IMR-90 (cell line): ENCODE measurements around the gene ASPHD2. TPM values are rescaled to one million over a fixed set of nuclear protein-coding genes. Genes with fewer than 3 reads are reported as not detected.

ENCODE experiments used
- ATAC-seq: fragments of 200-7000 bp; cut with Tn5 transposase; 2 replicates; pipeline ENCODE4 v1.9.1; 2020; ENCODE audit warnings: low read depth, mild to moderate bottlenecking, moderate library complexity
- BruUV-seq: library from RNA; stranded (reverse); fragments of 400-500 nt; replicated peaks from 2 replicates; lab custom pipeline; 2021; lab: Mats Ljungman, UMichigan
- CTCF ChIA-PET: fragments of 300-600 bp; formaldehyde crosslinking; extraction: SDS; loops from one replicate; lab custom pipeline; 2021; ENCODE audit warnings: antibody characterized with exemption; lab: Yijun Ruan, JAX
- POLR2A ChIA-PET: fragments of 300-600 bp; sonication (Branson Sonifier 250); formaldehyde crosslinking; loops from one replicate; lab custom pipeline; 2022; ENCODE audit warnings: antibody characterized with exemption; ENCODE audit not compliant: unreplicated experiment; lab: Charles Lee
- DNase-seq: peaks from one replicate; pipeline ENCODE4 v3.0.0; 2013
- H2AFZ ChIP-seq: replicated peaks from 2 replicates; pipeline ENCODE3; 2013; ENCODE audit warnings: low read length, mild to moderate bottlenecking; ENCODE audit not compliant: poor library complexity
- H2AK5ac ChIP-seq: 2 replicates; pipeline ENCODE4 v1.6.1; 2013; ENCODE audit warnings: low read depth, low read length, inconsistent platforms
- H2AK9ac ChIP-seq: replicated peaks from 2 replicates; pipeline ENCODE3; 2013; ENCODE audit warnings: mild to moderate bottlenecking, low read depth, low read length, moderate library complexity; ENCODE audit not compliant: poor library complexity
- H2BK120ac ChIP-seq: 2 replicates; pipeline ENCODE4 v1.6.1; 2013; ENCODE audit warnings: low read depth, low read length, inconsistent platforms
- H2BK15ac ChIP-seq: 3 replicates; pipeline ENCODE4 v1.6.1; 2013; ENCODE audit warnings: low read depth, low read length, inconsistent platforms
- H2BK20ac ChIP-seq: 2 replicates; pipeline ENCODE4 v1.6.1; 2013; ENCODE audit warnings: low read depth, mild to moderate bottlenecking, inconsistent platforms, low read length, moderate library complexity
- H2BK5ac ChIP-seq: 2 replicates; pipeline ENCODE4 v1.6.1; 2013; ENCODE audit warnings: mild to moderate bottlenecking, low read depth, low read length, inconsistent platforms; ENCODE audit not compliant: poor library complexity, severe bottlenecking
- H3K14ac ChIP-seq: replicated peaks from 2 replicates; pipeline ENCODE4 v1.6.1; 2013; ENCODE audit warnings: low read depth, low read length, inconsistent platforms
- H3K18ac ChIP-seq: 2 replicates; pipeline ENCODE4 v1.6.1; 2013; ENCODE audit warnings: low read depth, low read length, control low read depth
- H3K23ac ChIP-seq: 2 replicates; pipeline ENCODE4 v1.6.1; 2013; ENCODE audit warnings: low read depth, low read length, inconsistent platforms
- H3K27ac ChIP-seq: 2 replicates; pipeline ENCODE4 v1.5.1; 2013; ENCODE audit warnings: mild to moderate bottlenecking, control low read depth, low read length; ENCODE audit not compliant: insufficient read depth
- H3K27me3 ChIP-seq: 2 replicates; pipeline ENCODE4 v1.6.1; 2013; ENCODE audit warnings: low read length; ENCODE audit not compliant: control insufficient read depth, insufficient read depth
- H3K36me3 ChIP-seq: 2 replicates; pipeline ENCODE4 v1.6.1; 2013; ENCODE audit warnings: low read length, mixed read lengths; ENCODE audit not compliant: control insufficient read depth, insufficient read depth
- H3K4ac ChIP-seq: 2 replicates; pipeline ENCODE4 v1.6.1; 2013; ENCODE audit warnings: low read depth, low read length, inconsistent platforms
- H3K4me1 ChIP-seq: 2 replicates; pipeline ENCODE4 v1.6.1; 2013; ENCODE audit warnings: low read length, mixed read lengths; ENCODE audit not compliant: control insufficient read depth, insufficient read depth
- H3K4me2 ChIP-seq: 2 replicates; pipeline ENCODE4 v1.6.1; 2013; ENCODE audit warnings: low read depth, mild to moderate bottlenecking, control low read depth, low read length, moderate library complexity
- H3K4me3 ChIP-seq: 2 replicates; pipeline ENCODE4 v1.5.1; 2013; ENCODE audit warnings: low read depth, mild to moderate bottlenecking, control low read depth, low read length, moderate library complexity; ENCODE audit not compliant: insufficient read depth
- H3K56ac ChIP-seq: 2 replicates; pipeline ENCODE4 v1.6.1; 2013; ENCODE audit warnings: low read length, inconsistent platforms; ENCODE audit not compliant: insufficient read depth; ENCODE audit errors: extremely low read depth
- H3K79me1 ChIP-seq, 2 experiments: 2 replicates each; pipeline ENCODE4 v1.6.1; 2013; ENCODE audit warnings: low read length in 2 of 2, inconsistent platforms in 1 of 2, low read depth in 1 of 2
- H3K9ac ChIP-seq: 2 replicates; pipeline ENCODE4 v1.6.1; 2013; ENCODE audit warnings: low read depth, low read length, control low read depth
- H3K9me1 ChIP-seq: 2 replicates; pipeline ENCODE4 v1.6.1; 2013; ENCODE audit warnings: low read length, inconsistent platforms; ENCODE audit not compliant: insufficient read depth
- H3K9me3 ChIP-seq: 2 replicates; pipeline ENCODE4 v1.6.1; 2013; ENCODE audit warnings: low read length; ENCODE audit not compliant: control insufficient read depth, insufficient read depth
- H4K20me1 ChIP-seq: 2 replicates; pipeline ENCODE4 v1.6.1; 2013; ENCODE audit warnings: low read length, inconsistent platforms; ENCODE audit not compliant: insufficient read depth
- H4K5ac ChIP-seq: 2 replicates; pipeline ENCODE4 v1.6.1; 2013; ENCODE audit warnings: mild to moderate bottlenecking, low read depth, low read length, control low read depth
- H4K8ac ChIP-seq, 2 experiments: 2 replicates each; pipeline ENCODE4 v1.6.1; 2013; ENCODE audit warnings: low read depth in 2 of 2, low read length in 2 of 2, control low read depth in 1 of 2, inconsistent platforms in 1 of 2
- H4K91ac ChIP-seq: 2 replicates; pipeline ENCODE4 v1.6.1; 2013; ENCODE audit warnings: low read depth, low read length, inconsistent platforms; ENCODE audit not compliant: insufficient read depth
- BHLHE40 ChIP-seq: fragments of 150-350 bp; IDR thresholded peaks from 2 replicates; pipeline ENCODE4 v1.6.1; 2016; ENCODE audit warnings: mild to moderate bottlenecking, low read depth, low read length
- CEBPB ChIP-seq: IDR thresholded peaks from 2 replicates; pipeline ENCODE4 v1.6.1; 2012; ENCODE audit warnings: low read depth, low read length, improper control_type of control experiment
- CHD1 ChIP-seq: IDR thresholded peaks from 2 replicates; pipeline ENCODE4 v1.6.1; 2012; ENCODE audit warnings: low read depth, low read length, improper control_type of control experiment
- CTCF ChIP-seq: conservative IDR thresholded peaks from 2 replicates; pipeline ENCODE4 v1.5.1; 2012; ENCODE audit warnings: mild to moderate bottlenecking, low read depth, low read length, improper control_type of control experiment
- ELK1 ChIP-seq: fragments of 150-350 bp; IDR thresholded peaks from 2 replicates; pipeline ENCODE4 v1.6.1; 2016; ENCODE audit warnings: low read depth, mild to moderate bottlenecking, low read length, moderate library complexity, borderline replicate concordance
- FOS ChIP-seq: fragments of 150-350 bp; IDR thresholded peaks from 2 replicates; pipeline ENCODE4 v1.6.1; 2016; ENCODE audit warnings: low read depth, low read length
- MAFK ChIP-seq: IDR thresholded peaks from 2 replicates; pipeline ENCODE4 v1.6.1; 2012; ENCODE audit warnings: low read depth, low read length, improper control_type of control experiment
- MAZ ChIP-seq: IDR thresholded peaks from 2 replicates; pipeline ENCODE4 v1.6.1; 2012; ENCODE audit warnings: low read depth, mild to moderate bottlenecking, low read length, improper control_type of control experiment, moderate library complexity, borderline replicate concordance
- MXI1 ChIP-seq: IDR thresholded peaks from 2 replicates; pipeline ENCODE4 v1.6.1; 2012; ENCODE audit warnings: low read depth, mild to moderate bottlenecking, low read length, moderate library complexity, borderline replicate concordance
- NFE2L2 ChIP-seq: fragments of 150-350 bp; IDR thresholded peaks from 2 replicates; pipeline ENCODE4 v1.6.1; 2016; ENCODE audit warnings: low read depth, mild to moderate bottlenecking, low read length
- POLR2A ChIP-seq: IDR thresholded peaks from 2 replicates; pipeline ENCODE4 v1.6.1; 2012; ENCODE audit warnings: mild to moderate bottlenecking, low read depth, low read length
- RAD21 ChIP-seq: IDR thresholded peaks from 2 replicates; pipeline ENCODE4 v1.6.1; 2012; ENCODE audit warnings: low read length, improper control_type of control experiment
- RCOR1 ChIP-seq: IDR thresholded peaks from 2 replicates; pipeline ENCODE4 v1.6.1; 2012; ENCODE audit warnings: mild to moderate bottlenecking, low read length, improper control_type of control experiment; ENCODE audit not compliant: insufficient replicate concordance
- RFX5 ChIP-seq: IDR thresholded peaks from 2 replicates; pipeline ENCODE4 v1.8.0; 2012; ENCODE audit warnings: low read depth, mild to moderate bottlenecking, low read length, moderate library complexity
- SMC3 ChIP-seq: fragments of 150-350 bp; IDR thresholded peaks from 2 replicates; pipeline ENCODE4 v1.6.1; 2016; ENCODE audit warnings: low read depth, mild to moderate bottlenecking, antibody characterized with exemption, low read length, moderate library complexity
- USF2 ChIP-seq: fragments of 150-350 bp; IDR thresholded peaks from 2 replicates; pipeline ENCODE4 v1.6.1; 2017; ENCODE audit warnings: mild to moderate bottlenecking, antibody characterized with exemption, low read length, low read depth
- WGBS, 2 experiments: methylation state at CpG; one replicate each; pipeline versions ENCODE4 v1.1.5 to v1.1.7; 2013; ENCODE audit warnings: missing lambda C conversion rate in 2 of 2; ENCODE audit not compliant: insufficient read length in 1 of 2; ENCODE audit errors: extremely low coverage in 2 of 2; 5-methylcytosine and 5-hydroxymethylcytosine counted together
- dilution Hi-C: fragments of 300-500 bp; cut with HindIII; formaldehyde crosslinking; loops from one replicate; pipeline ENCODE4 v1.14.3; 2018; ENCODE audit warnings: low sequenced_read_pairs; ENCODE audit not compliant: unreplicated experiment
- in situ Hi-C: fragments of 300-500 bp; cut with MboI; formaldehyde crosslinking; loops from 3 replicates; pipeline ENCODE4 v1.14.3; 2019; ENCODE audit warnings: low sequenced_read_pairs, inconsistent platforms, mixed read lengths
- intact Hi-C: fragments of 100-400 bp; cut with micrococcal nuclease; formaldehyde crosslinking; loops from 2 replicates; pipeline ENCODE4 v1.10.0; 2022
- polyA plus RNA-seq, 3 experiments: library from polyadenylated mRNA; depleted of rRNA; stranded (reverse); fragments of >200 nt; gene quantifications; 2 replicates each; pipeline ENCODE4 v1.2.3, GENCODE V29; 2012; ENCODE audit warnings: low replicate concordance in 1 of 3
- total RNA-seq: library from RNA; depleted of rRNA; stranded (reverse); fragments of >200 nt; gene quantifications from 2 replicates; pipeline ENCODE4 v1.2.3, GENCODE V29; 2012

ASPHD2 gene
- total and polyA plus RNA-seq, 2 of the 4 experiments (the other 2 are of a cell fraction) = 1.3 to 1.4 TPM

- Histone ChIP-seq H3K36me3 (peaks cover 12% of the 10 kb centered on the region), H2AK9ac (no peak overlapping the region), H2BK5ac (no peak overlapping the region), H3K4me3 (no peak overlapping the region), H3K79me1 (peaks cover 24 to 56% of the 10 kb centered on the region in 2 experiments), H4K8ac (no peak overlapping the region), H3K14ac (no peak overlapping the region), H3K56ac (no peak overlapping the region), H3K9me3 (no peaks in the 10 kb centered on the region), H2AK5ac (no peak overlapping the region), H3K27me3 (no peaks in the 10 kb centered on the region), H3K9me1 (peaks cover 3% of the 10 kb centered on the region; the same call in 1 of the 2 replicates), H4K20me1 (no peaks in the 10 kb centered on the region), H2BK15ac (no peak overlapping the region), H4K5ac (no peak overlapping the region), H3K23ac (no peak overlapping the region), H2AFZ (no peak overlapping the region), H3K4ac (no peak overlapping the region), H4K91ac (no peak overlapping the region), H3K27ac (no peak overlapping the region), H2BK120ac (no peak overlapping the region), H3K18ac (no peak overlapping the region), H2BK20ac (no peak overlapping the region), H3K9ac (no peak overlapping the region), H3K4me2 (no peak overlapping the region), H3K4me1 (peaks cover 10% of the 10 kb centered on the region)
- in situ Hi-C loops (no loop called here), dilution Hi-C loops (no loop called here), intact Hi-C loops (no loop called here)
- TF ChIP-seq NFE2L2 (no peak), RCOR1 (no peak), ELK1 (no peak), BHLHE40 (no peak), CEBPB (no peak), CTCF (no peak), POLR2A (no peak), MXI1 (no peak), CHD1 (no peak), USF2 (no peak), FOS (no peak), RFX5 (no peak), RAD21 (no peak), MAFK (no peak), SMC3 (no peak), MAZ (no peak)
- ChIA-PET CTCF (interaction anchor here (0.7 kb wide), 1 partner anchor 1968 kb away, joined by 3 read pairs; no protein-coding TSS in a partner anchor), POLR2A (no interaction called here)
- ATAC-seq = no peak
- BruUV-seq = no TSS peak
- DNase-seq = no peak
- WGBS, 2 experiments = no CpG with 5 or more reads among the region's 12 CpGs
These were observed 50.2 kb downstream of the ASPHD2 start for GRCh38 chr22:26479043-26479791.
